Panc1 (cell line): ENCODE results near the gene PPP3R1.

Experiments
- CTCF ChIP-seq: fragments of 450-650 bp; IDR thresholded peaks from 2 replicates; pipeline ENCODE4 v1.5.1; 2017; ENCODE audit warnings: mild to moderate bottlenecking
- POLR2AphosphoS5 ChIP-seq: IDR thresholded peaks from 2 replicates; pipeline ENCODE4 v1.6.1; 2012; ENCODE audit warnings: mild to moderate bottlenecking, low read depth, low read length, moderate library complexity
- REST ChIP-seq, 2 experiments: IDR thresholded peaks; 2 replicates each; pipeline ENCODE4 v1.6.1; 2011 to 2012; ENCODE audit warnings: low read depth in 2 of 2, control low read depth in 1 of 2, low read length in 1 of 2, mild to moderate bottlenecking in 1 of 2, moderate library complexity in 1 of 2; ENCODE audit not compliant: insufficient read depth in 1 of 2
- SIN3A ChIP-seq: IDR thresholded peaks from 2 replicates; pipeline ENCODE4 v1.6.1; 2012; ENCODE audit warnings: low read depth, mild to moderate bottlenecking, low read length, moderate library complexity, borderline replicate concordance; ENCODE audit not compliant: insufficient read depth
- TCF7L2 ChIP-seq: IDR thresholded peaks from 2 replicates; pipeline ENCODE4 v1.6.1; 2011; ENCODE audit warnings: mild to moderate bottlenecking, low read depth, low read length, inconsistent platforms

GRCh38 chr2:68223419-68223818 lies 28.9 kb downstream of the PPP3R1 start:
- TF ChIP-seq CTCF (no peak), TCF7L2 (no peak), POLR2AphosphoS5 (no peak), REST (IDR thresholded peaks at IDR 0.05; ENCODE audit: insufficient read depth in 1 of 2, low read depth in 2 of 2, low read length in 1 of 2) (no peak), SIN3A (no peak)
